ENCODE results near the gene SSTR5. TPM values are rescaled to one million over a fixed set of nuclear protein-coding genes. Genes with fewer than 3 reads are reported as not detected.

The SSTR5 gene
- total RNA-seq, result not detected in 2 replicates

DNA sequence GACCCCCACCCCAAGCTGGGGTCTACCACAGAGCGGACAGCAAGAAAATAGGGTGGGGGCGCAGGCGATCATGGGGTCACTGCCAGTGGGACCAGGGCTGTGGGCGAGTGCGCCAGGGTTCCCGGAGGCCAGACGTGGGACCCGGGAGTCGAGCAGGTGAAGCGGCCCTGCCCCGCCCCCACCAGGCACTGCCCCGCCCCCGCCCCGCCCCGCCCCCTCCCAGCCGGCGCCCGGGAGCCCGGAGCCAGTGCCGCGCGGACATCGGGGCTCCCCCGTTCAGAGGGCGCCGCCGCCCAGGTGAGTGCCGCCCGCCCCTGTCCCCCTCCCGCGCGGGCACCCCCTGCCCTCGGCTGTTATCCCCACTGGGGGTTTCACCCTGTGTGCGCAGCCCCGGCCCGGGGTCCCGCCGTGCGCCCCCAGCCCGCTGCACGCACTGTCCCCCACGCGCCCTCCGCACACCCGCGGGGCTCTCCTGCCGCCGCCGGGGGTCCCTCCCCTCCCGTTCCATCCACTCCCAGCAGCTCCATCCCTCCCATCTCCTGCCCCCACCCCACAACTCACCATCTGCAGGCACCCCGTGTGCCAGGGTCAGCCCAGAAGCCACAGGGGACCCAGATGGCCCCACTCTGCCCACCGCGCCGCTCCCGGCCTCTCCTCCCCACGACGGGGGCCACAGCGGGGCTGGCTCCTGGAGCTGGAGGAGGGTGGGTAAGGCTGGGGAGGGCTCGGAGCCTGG, at the start of gene SSTR5:
Gene SSTR5, plus strand, starts transcription at position 222 of the 736 bp plus-strand sequence. CDS start 6,122 bp downstream, outside the sequence.

DNA sequence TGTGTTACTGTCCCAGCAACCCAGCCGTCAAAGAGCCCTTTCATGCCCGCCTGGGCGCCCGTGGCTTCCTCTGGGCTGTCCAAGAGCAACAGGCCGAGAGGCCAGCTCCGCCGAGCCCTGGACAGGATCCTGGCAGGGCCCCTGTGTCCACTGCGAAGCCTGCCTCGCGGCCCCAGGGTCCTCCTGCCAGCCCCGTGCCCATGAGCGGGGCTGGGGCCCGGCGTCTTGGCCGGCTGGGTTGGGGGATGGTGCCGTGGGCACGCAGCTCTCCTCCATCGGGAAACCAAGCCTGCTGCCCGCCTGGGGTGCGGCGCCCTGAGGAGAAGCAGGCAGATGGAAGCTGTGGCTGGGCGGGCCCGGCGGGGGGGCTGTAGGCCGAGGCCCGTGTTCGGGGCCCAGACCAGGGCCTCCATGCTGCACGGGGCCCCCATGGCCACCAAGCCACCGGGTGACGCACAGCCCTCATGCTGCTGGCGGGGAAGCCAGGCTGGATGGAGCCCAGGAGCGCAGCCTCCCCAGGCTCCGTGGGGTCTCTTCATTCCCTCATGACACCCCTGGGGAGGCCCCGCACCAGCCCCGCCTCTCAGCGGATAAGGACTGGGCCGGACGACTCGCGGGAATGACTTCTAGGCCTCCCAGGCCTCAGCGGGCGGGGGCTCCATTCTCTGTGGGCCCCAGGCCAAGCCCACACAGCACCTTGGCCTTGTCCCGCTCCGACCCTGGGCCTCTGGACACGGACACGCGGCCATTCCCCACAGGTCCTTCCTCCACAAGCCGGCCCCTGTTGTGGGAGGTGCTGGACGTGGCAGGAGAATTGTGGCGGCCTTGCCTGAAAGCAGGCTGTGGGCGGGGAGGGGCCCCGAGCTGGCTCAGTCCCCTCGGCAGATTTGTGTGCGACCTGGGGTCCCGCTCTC, 23.9 kb downstream of the SSTR5 start, which contains the start of gene C1QTNF8:
Gene C1QTNF8, minus strand, starts transcription at position 76 of the 914 bp plus-strand sequence. CDS start 1,322 bp downstream, outside the sequence.

Other genes with a start within 250 kb of the SSTR5 start
- 15.0 and 28.2 TPM in 2 replicates for gene LMF1, start 101.8 kb upstream of the SSTR5 start, total RNA-seq
- 0.28 and 0.77 TPM in 2 replicates for gene SOX8, start 91.0 kb upstream of the SSTR5 start, total RNA-seq
- gene C1QTNF8, start 23.5 kb downstream of the SSTR5 start, total RNA-seq, result not detected in 2 replicates
- 13.0 and 14.9 TPM in 2 replicates for gene CACNA1H, start 80.4 kb downstream of the SSTR5 start, total RNA-seq
- gene TPSG1, start 152.5 kb downstream of the SSTR5 start, total RNA-seq, result not detected in 2 replicates
- not detected in 2 replicates for gene TPSB2, start 157.4 kb downstream of the SSTR5 start, total RNA-seq
- not detected in 2 replicates for gene TPSAB1, start 168.0 kb downstream of the SSTR5 start, total RNA-seq
- not detected in 2 replicates for gene TPSD1, start 183.3 kb downstream of the SSTR5 start, total RNA-seq
- gene UBE2I, start 236.9 kb downstream of the SSTR5 start, total RNA-seq, result 45.4 and 62.9 TPM in 2 replicates

All from regular cardiac myocyte (primary cell).